WTC11 (cell line): ENCODE results near the gene RITA1. TPM values are rescaled to one million over a fixed set of nuclear protein-coding genes. Genes with fewer than 3 reads are reported as not detected.

ENCODE experiments used
- ATAC-seq: fragments of 200-7000 bp; cut with Tn5 transposase; 2 replicates; pipeline ENCODE4 v1.10.0; 2021; ENCODE audit warnings: mild to moderate bottlenecking, moderate library complexity
- CTCF ChIA-PET: fragments of 300-600 bp; sonication (Branson Sonifier 250); formaldehyde crosslinking; loops from one replicate; lab custom pipeline; 2021; ENCODE audit warnings: antibody characterized with exemption; lab: Charles Lee
- POLR2A ChIA-PET: fragments of 350-600 bp; sonication (Branson Sonifier 250); formaldehyde crosslinking; loops from one replicate; lab custom pipeline; 2021; ENCODE audit warnings: antibody characterized with exemption; lab: Charles Lee
- DNase-seq: peaks from one replicate; pipeline ENCODE4 v3.0.0; 2021; ENCODE audit warnings: low spot score
- H3K27ac Mint-ChIP-seq: 2 replicates; pipeline ENCODE4 v1.8.0; 2021; ENCODE audit warnings: mixed read lengths
- H3K27me3 Mint-ChIP-seq: 2 replicates; pipeline ENCODE4 v1.8.0; 2021; ENCODE audit warnings: low read depth, mild to moderate bottlenecking, moderate library complexity, mixed read lengths
- H3K36me3 Mint-ChIP-seq: 2 replicates; pipeline ENCODE4 v1.8.0; 2021; ENCODE audit warnings: mixed read lengths
- H3K4me1 Mint-ChIP-seq: 2 replicates; pipeline ENCODE4 v1.8.0; 2022; ENCODE audit warnings: mixed read lengths
- H3K4me3 Mint-ChIP-seq: 2 replicates; pipeline ENCODE4 v1.8.0; 2021; ENCODE audit warnings: mild to moderate bottlenecking, moderate library complexity, mixed read lengths
- H3K9me3 Mint-ChIP-seq: 2 replicates; pipeline ENCODE4 v1.8.0; 2021; ENCODE audit warnings: mixed read lengths
- CBFB ChIP-seq: sonication (generic); formaldehyde crosslinking; IDR thresholded peaks from 2 replicates; pipeline ENCODE4 v1.8.1; 2022; ENCODE audit warnings: mild to moderate bottlenecking, low read depth, missing genetic modification reagents
- CTCF ChIP-seq: fragments of 200-600 bp; IDR thresholded peaks from 2 replicates; pipeline ENCODE4 v1.8.0; 2022; ENCODE audit warnings: antibody characterized with exemption
- E2F4 ChIP-seq: sonication (generic); formaldehyde crosslinking; IDR thresholded peaks from 2 replicates; pipeline ENCODE4 v1.8.1; 2022; ENCODE audit warnings: low read depth, mild to moderate bottlenecking, moderate library complexity, missing genetic modification reagents, borderline replicate concordance
- EMX1 ChIP-seq: fragments of 250-450 bp; sonication (Bioruptor Pico); IDR thresholded peaks from 2 replicates; pipeline ENCODE4 v1.8.0; 2021; ENCODE audit warnings: mild to moderate bottlenecking
- ERG ChIP-seq: fragments of 250-450 bp; sonication (Bioruptor Pico); IDR thresholded peaks from 2 replicates; pipeline ENCODE4 v1.8.0; 2021; ENCODE audit warnings: mild to moderate bottlenecking
- FOXK1 ChIP-seq: sonication (generic); formaldehyde crosslinking; IDR thresholded peaks from 2 replicates; pipeline ENCODE4 v1.8.0; 2022; ENCODE audit warnings: mild to moderate bottlenecking, moderate library complexity, missing genetic modification reagents
- GABPB1 ChIP-seq: sonication (generic); formaldehyde crosslinking; IDR thresholded peaks from 2 replicates; pipeline ENCODE4 v1.8.1; 2023; ENCODE audit warnings: mild to moderate bottlenecking, missing genetic modification reagents
- JAZF1 ChIP-seq: fragments of 250-450 bp; sonication (Bioruptor Pico); IDR thresholded peaks from 2 replicates; pipeline ENCODE4 v1.9.0; 2021; ENCODE audit warnings: moderate library complexity, mild to moderate bottlenecking, inconsistent platforms
- NFE2L1 ChIP-seq: sonication (generic); formaldehyde crosslinking; IDR thresholded peaks from 2 replicates; pipeline ENCODE4 v1.8.1; 2023; ENCODE audit warnings: missing genetic modification reagents
- NFYB ChIP-seq: sonication (generic); formaldehyde crosslinking; conservative IDR thresholded peaks from 2 replicates; pipeline ENCODE4 v1.8.0; 2022; ENCODE audit warnings: low read depth, missing genetic modification reagents
- NR1H2 ChIP-seq: sonication (generic); formaldehyde crosslinking; IDR thresholded peaks from 2 replicates; pipeline ENCODE4 v1.9.0; 2021; ENCODE audit warnings: mild to moderate bottlenecking, moderate library complexity, missing genetic modification reagents
- NR2C2 ChIP-seq: sonication (generic); formaldehyde crosslinking; IDR thresholded peaks from 2 replicates; pipeline ENCODE4 v1.8.0; 2022; ENCODE audit warnings: mild to moderate bottlenecking, missing genetic modification reagents
- PREB ChIP-seq: sonication (generic); formaldehyde crosslinking; IDR thresholded peaks from 2 replicates; pipeline ENCODE4 v1.8.1; 2022; ENCODE audit warnings: mild to moderate bottlenecking, missing genetic modification reagents, moderate library complexity, borderline replicate concordance
- RORB ChIP-seq: fragments of 250-450 bp; sonication (Bioruptor Pico); IDR thresholded peaks from 2 replicates; pipeline ENCODE4 v1.9.0; 2021; ENCODE audit warnings: mild to moderate bottlenecking
- SOX15 ChIP-seq: fragments of 250-450 bp; sonication (Bioruptor Pico); IDR thresholded peaks from 2 replicates; pipeline ENCODE4 v1.9.0; 2021; ENCODE audit warnings: mild to moderate bottlenecking
- TEAD4 ChIP-seq: sonication (generic); formaldehyde crosslinking; IDR thresholded peaks from 2 replicates; pipeline ENCODE4 v1.8.0; 2022; ENCODE audit warnings: mild to moderate bottlenecking, missing genetic modification reagents
- USF1 ChIP-seq: sonication (generic); formaldehyde crosslinking; IDR thresholded peaks from 2 replicates; pipeline ENCODE4 v1.8.0; 2022; ENCODE audit warnings: mild to moderate bottlenecking, missing genetic modification reagents
- ZBTB21 ChIP-seq: sonication (generic); formaldehyde crosslinking; IDR thresholded peaks from 2 replicates; pipeline ENCODE4 v1.8.1; 2023; ENCODE audit warnings: mild to moderate bottlenecking, missing genetic modification reagents, borderline replicate concordance
- ZNF138 ChIP-seq: sonication (generic); formaldehyde crosslinking; conservative IDR thresholded peaks from 2 replicates; pipeline ENCODE4 v1.8.1; 2022; ENCODE audit warnings: mild to moderate bottlenecking, moderate library complexity, missing genetic modification reagents
- ZNF423 ChIP-seq: fragments of 250-450 bp; sonication (Bioruptor Pico); IDR thresholded peaks from 2 replicates; pipeline ENCODE4 v2.1.2; 2022; ENCODE audit warnings: mild to moderate bottlenecking, moderate library complexity
- total RNA-seq: library from RNA; stranded (reverse); gene quantifications from 3 replicates; pipeline ENCODE4 v1.2.3, GENCODE V29; 2021

Gene RITA1
- total RNA-seq, 1 experiment from 2014 or later: 29.3 TPM

- CTCF ChIA-PET: no interaction called here
- Mint-ChIP-seq H3K4me3 (no peak overlapping the region), H3K27ac (no peak overlapping the region; the same call in 1 of the 2 replicates), H3K36me3 (peaks cover 4% of the 10 kb centered on the region), H3K9me3 (peaks cover 4% of the 10 kb centered on the region), H3K4me1 (peaks cover 4% of the 10 kb centered on the region; the same call in 1 of the 2 replicates), H3K27me3 (no peaks in the 10 kb centered on the region)
- no peak for DNase-seq
- TF ChIP-seq EMX1 (CRISPR knock-in tag): no peak
- no peak for TF ChIP-seq ZNF138 (CRISPR knock-in tag)
- TF ChIP-seq GABPB1: no peak
- no peak for TF ChIP-seq ERG (CRISPR knock-in tag)
- POLR2A ChIA-PET: no interaction called here
- no peak for ATAC-seq
Observed at GRCh38 chr12:113201187-113202177, 16.0 kb downstream of the RITA1 start.

- ChIA-PET POLR2A (no interaction called here), CTCF (no interaction called here)
- DNase-seq (no peak), ATAC-seq (no peak)
- H3K4me3 Mint-ChIP-seq: no peak overlapping the region
- H3K27ac Mint-ChIP-seq: no peak overlapping the region
- peaks cover 6% of the 10 kb centered on the region for H3K36me3 Mint-ChIP-seq
- peaks cover 6% of the 10 kb centered on the region for H3K9me3 Mint-ChIP-seq
- peaks cover under 1% of the 10 kb centered on the region; the same call in 1 of the 2 replicates for H3K4me1 Mint-ChIP-seq
- no peaks in the 10 kb centered on the region for H3K27me3 Mint-ChIP-seq
- TF ChIP-seq JAZF1 (no peak), CTCF (no peak), NFE2L1 (CRISPR knock-in tag) (no peak), FOXK1 (CRISPR knock-in tag) (no peak), ZNF423 (CRISPR knock-in tag) (no peak), PREB (CRISPR knock-in tag) (no peak), NFYB (CRISPR knock-in tag) (no peak), ZBTB21 (CRISPR knock-in tag) (no peak), RORB (CRISPR knock-in tag) (no peak), USF1 (CRISPR knock-in tag) (no peak), E2F4 (CRISPR knock-in tag) (no peak), TEAD4 (CRISPR knock-in tag) (no peak), NR1H2 (no peak), NR2C2 (CRISPR knock-in tag) (no peak), SOX15 (CRISPR knock-in tag) (no peak), CBFB (CRISPR knock-in tag) (no peak)
Observed at GRCh38 chr12:113202300-113203075, 17.0 kb downstream of the RITA1 start.
